K562 (cell line): ENCODE data around the gene MGAT4B. TPM values are rescaled to one million over a fixed set of nuclear protein-coding genes. Genes with fewer than 3 reads are reported as not detected.

Source experiments
- DPF2 ChIP-seq: fragments of 450-650 bp; IDR thresholded peaks from 2 replicates; pipeline ENCODE4 v1.6.1; 2016
- FOSL1 ChIP-seq: fragments of 200-800 bp; sonication (Bioruptor generic); conservative IDR thresholded peaks from 2 replicates; pipeline ENCODE4 v1.6.1; 2016; ENCODE audit warnings: missing genetic modification characterization, missing compliant biosample characterization
- GATAD2B ChIP-seq: fragments of 450-650 bp; IDR thresholded peaks from 2 replicates; pipeline ENCODE4 v1.6.1; 2017; ENCODE audit warnings: mild to moderate bottlenecking, borderline replicate concordance
- IRF2 ChIP-seq: sonication (generic); formaldehyde crosslinking; IDR thresholded peaks from 2 replicates; pipeline ENCODE4 v1.8.1; 2022; ENCODE audit warnings: mild to moderate bottlenecking, missing genetic modification reagents
- KDM5B ChIP-seq: fragments of 200-600 bp; sonication (generic); IDR thresholded peaks from 2 replicates; pipeline ENCODE4 v1.6.1; 2012; ENCODE audit warnings: low read depth, mild to moderate bottlenecking, moderate library complexity, low read length, control low read depth, inconsistent platforms; ENCODE audit not compliant: insufficient replicate concordance
- MAZ ChIP-seq, 2 experiments: fragments of 450-650 bp in 1 of 2; sonication (generic) in 1 of 2; formaldehyde crosslinking; IDR thresholded peaks in 1 of 2; conservative IDR thresholded peaks in 1 of 2; 2 replicates each; pipeline versions ENCODE4 v1.4.0 to v1.5.0; 2020; ENCODE audit warnings: mild to moderate bottlenecking in 1 of 2, missing genetic modification reagents in 1 of 2
- MECOM ChIP-seq: fragments of 250-450 bp; sonication (Bioruptor Pico); IDR thresholded peaks from 2 replicates; pipeline ENCODE4 v1.8.0; 2022; ENCODE audit warnings: inconsistent platforms
- NONO ChIP-seq, 2 experiments: fragments of 200-400 bp in 1 of 2; fragments of 450-650 bp in 1 of 2; formaldehyde crosslinking in 1 of 2; IDR thresholded peaks; 2 replicates each; pipeline ENCODE4 v1.6.1; 2017; ENCODE audit warnings: low read depth in 2 of 2, mild to moderate bottlenecking in 2 of 2, moderate library complexity in 2 of 2, low read length in 1 of 2
- SETDB1 ChIP-seq: IDR thresholded peaks from one replicate; pipeline ENCODE4 v1.6.1; 2012; ENCODE audit warnings: low read length, control low read depth, inconsistent platforms
- TEAD4 ChIP-seq, 2 experiments: sonication (generic) in 1 of 2; formaldehyde crosslinking in 1 of 2; IDR thresholded peaks; 2 replicates each; pipeline versions ENCODE4 v1.6.1 to v1.8.0; 2012 to 2022; ENCODE audit warnings: borderline replicate concordance in 1 of 2, inconsistent platforms in 1 of 2, low read length in 1 of 2, mild to moderate bottlenecking in 1 of 2, missing genetic modification reagents in 1 of 2
- TGIF2 ChIP-seq: sonication (generic); formaldehyde crosslinking; IDR thresholded peaks from 2 replicates; pipeline ENCODE4 v1.8.1; 2022; ENCODE audit warnings: mild to moderate bottlenecking, missing genetic modification reagents, moderate library complexity
- polyA plus RNA-seq, 8 experiments: library from polyadenylated mRNA; depleted of rRNA in 4 of 8; stranded (reverse) in 5 of 8; unstranded in 3 of 8; fragments of >200 nt; fragmentation: Nextera tagmentation in 2 of 8; fragmentation: Illumina TruSeq in 1 of 8; extraction: Ambion mirVana in 2 of 8; extraction: Trizol in 1 of 8; gene quantifications; 2 replicates each; pipeline versions ENCODE4 v1.2.1 to v1.2.3, GENCODE V29; 2011 to 2014; ENCODE audit warnings: inconsistent platforms in 1 of 8, missing spikeins in 1 of 8
- total RNA-seq, 7 experiments: library from RNA; depleted of rRNA in 6 of 7; stranded (reverse); fragments of >200 nt in 6 of 7; fragmentation: Illumina TruSeq in 2 of 7; extraction: Trizol in 2 of 7; gene quantifications; 2 replicates each; pipeline versions ENCODE4 v1.2.1 to v1.2.3, GENCODE V29; 2011 to 2021; ENCODE audit warnings: low replicate concordance in 1 of 7
- TF ChIP-seq, protein P1 (sequence below), 3 experiments: fragments of 200-800 bp in 1 of 3; sonication (Bioruptor generic) in 1 of 3; sonication (generic) in 1 of 3; formaldehyde crosslinking in 1 of 3; IDR thresholded peaks; 2 replicates each; pipeline versions ENCODE4 v1.6.1 to v1.8.0; 2016 to 2022; ENCODE audit warnings: mild to moderate bottlenecking in 2 of 3, missing compliant biosample characterization in 2 of 3, missing genetic modification characterization in 2 of 3, missing genetic modification reagents in 1 of 3
- TF ChIP-seq, protein P2 (sequence below): fragments of 450-650 bp; IDR thresholded peaks from 2 replicates; pipeline ENCODE4 v1.6.1; 2016
- TF ChIP-seq, protein P3 (sequence below): sonication (generic); formaldehyde crosslinking; IDR thresholded peaks from 2 replicates; pipeline ENCODE4 v1.8.0; 2022; ENCODE audit warnings: missing genetic modification reagents, mild to moderate bottlenecking, borderline replicate concordance
- TF ChIP-seq, protein P4 (sequence below): fragments of 250-450 bp; sonication (Bioruptor Pico); IDR thresholded peaks from 2 replicates; pipeline ENCODE4 v1.8.0; 2022; ENCODE audit warnings: inconsistent platforms, mild to moderate bottlenecking, moderate library complexity, borderline replicate concordance

The MGAT4B gene
- total and polyA plus RNA-seq, 9 of the 15 experiments (the other 6 are each of a cell fraction or from before 2014, with no cell fraction given) = 0.34 to 133 (median 75.4) TPM

DNA sequence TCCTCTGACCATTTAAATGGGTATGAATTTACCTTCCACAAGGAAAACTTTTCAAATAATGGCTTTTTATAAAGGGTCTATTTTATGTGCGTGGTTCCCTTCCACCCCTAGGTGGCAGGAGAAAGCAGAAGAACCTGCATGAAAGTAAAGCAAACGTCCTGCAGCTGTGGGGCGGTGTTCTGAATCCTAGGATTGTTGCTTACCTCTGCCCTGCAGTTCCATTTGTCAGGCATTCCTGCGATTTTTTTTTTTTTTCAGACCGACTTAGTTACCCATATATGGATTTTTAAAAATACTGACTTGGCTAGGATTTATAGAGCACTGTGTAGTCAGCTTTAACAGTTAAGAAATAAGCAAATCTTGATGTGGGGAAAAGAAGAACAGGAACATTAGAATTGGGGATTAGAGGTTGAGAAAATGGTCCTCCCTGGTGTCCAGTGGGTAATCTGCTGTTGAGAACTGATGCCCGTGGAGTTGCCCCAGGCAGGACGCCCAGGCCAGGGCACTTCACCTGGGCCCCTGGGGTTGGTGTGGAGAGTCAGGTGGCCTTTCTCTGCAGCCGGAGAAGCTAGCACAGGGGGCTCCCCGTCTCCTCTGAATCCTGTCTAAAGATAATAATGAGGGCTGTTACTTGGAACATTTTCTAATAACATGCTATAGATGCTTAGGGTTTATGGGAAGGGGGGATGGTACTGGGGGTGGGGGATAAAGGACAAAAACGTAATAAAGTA, 43.3 kb downstream of the MGAT4B start (continued):
- TF ChIP-seq GATAD2B = no peak
- no peak for TF ChIP-seq KDM5B
- TF ChIP-seq NONO (IDR thresholded peaks at IDR 0.05; ENCODE audit: low read depth in 2 of 2, low read length in 1 of 2) = no peak
- TF ChIP-seq SETDB1 = no peak
- TF ChIP-seq IRF2 (CRISPR knock-in tag) = no peak
- TF ChIP-seq TGIF2 (CRISPR knock-in tag) = no peak
- TF ChIP-seq, protein P1, sequence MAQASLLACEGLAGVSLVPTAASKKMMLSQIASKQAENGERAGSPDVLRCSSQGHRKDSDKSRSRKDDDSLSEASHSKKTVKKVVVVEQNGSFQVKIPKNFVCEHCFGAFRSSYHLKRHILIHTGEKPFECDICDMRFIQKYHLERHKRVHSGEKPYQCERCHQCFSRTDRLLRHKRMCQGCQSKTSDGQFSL (CRISPR knock-in tag; IDR thresholded peaks at IDR 0.05) = no peak
- TF ChIP-seq, protein P1 (tag; IDR thresholded peaks at IDR 0.05) = no peak
- peak; percentile 57 for TF ChIP-seq FOSL1
- TF ChIP-seq MECOM (CRISPR knock-in tag) = no peak
- TF ChIP-seq, protein P2, sequence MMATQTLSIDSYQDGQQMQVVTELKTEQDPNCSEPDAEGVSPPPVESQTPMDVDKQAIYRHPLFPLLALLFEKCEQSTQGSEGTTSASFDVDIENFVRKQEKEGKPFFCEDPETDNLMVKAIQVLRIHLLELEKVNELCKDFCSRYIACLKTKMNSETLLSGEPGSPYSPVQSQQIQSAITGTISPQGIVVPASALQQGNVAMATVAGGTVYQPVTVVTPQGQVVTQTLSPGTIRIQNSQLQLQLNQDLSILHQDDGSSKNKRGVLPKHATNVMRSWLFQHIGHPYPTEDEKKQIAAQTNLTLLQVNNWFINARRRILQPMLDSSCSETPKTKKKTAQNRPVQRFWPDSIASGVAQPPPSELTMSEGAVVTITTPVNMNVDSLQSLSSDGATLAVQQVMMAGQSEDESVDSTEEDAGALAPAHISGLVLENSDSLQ = no peak
- TF ChIP-seq, protein P3, sequence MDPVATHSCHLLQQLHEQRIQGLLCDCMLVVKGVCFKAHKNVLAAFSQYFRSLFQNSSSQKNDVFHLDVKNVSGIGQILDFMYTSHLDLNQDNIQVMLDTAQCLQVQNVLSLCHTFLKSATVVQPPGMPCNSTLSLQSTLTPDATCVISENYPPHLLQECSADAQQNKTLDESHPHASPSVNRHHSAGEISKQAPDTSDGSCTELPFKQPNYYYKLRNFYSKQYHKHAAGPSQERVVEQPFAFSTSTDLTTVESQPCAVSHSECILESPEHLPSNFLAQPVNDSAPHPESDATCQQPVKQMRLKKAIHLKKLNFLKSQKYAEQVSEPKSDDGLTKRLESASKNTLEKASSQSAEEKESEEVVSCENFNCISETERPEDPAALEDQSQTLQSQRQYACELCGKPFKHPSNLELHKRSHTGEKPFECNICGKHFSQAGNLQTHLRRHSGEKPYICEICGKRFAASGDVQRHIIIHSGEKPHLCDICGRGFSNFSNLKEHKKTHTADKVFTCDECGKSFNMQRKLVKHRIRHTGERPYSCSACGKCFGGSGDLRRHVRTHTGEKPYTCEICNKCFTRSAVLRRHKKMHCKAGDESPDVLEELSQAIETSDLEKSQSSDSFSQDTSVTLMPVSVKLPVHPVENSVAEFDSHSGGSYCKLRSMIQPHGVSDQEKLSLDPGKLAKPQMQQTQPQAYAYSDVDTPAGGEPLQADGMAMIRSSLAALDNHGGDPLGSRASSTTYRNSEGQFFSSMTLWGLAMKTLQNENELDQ = no peak
- 0 out of 2 replicates have a peak, but pooled peaks have one; percentile 23 for TF ChIP-seq DPF2
- TF ChIP-seq MAZ (CRISPR knock-in tag; conservative IDR thresholded peaks at IDR 0.05 in 1 of 2, IDR thresholded peaks at IDR 0.05 in 1 of 2) = no peak; a peak in 1 of 4 replicates
- TF ChIP-seq, protein P4, sequence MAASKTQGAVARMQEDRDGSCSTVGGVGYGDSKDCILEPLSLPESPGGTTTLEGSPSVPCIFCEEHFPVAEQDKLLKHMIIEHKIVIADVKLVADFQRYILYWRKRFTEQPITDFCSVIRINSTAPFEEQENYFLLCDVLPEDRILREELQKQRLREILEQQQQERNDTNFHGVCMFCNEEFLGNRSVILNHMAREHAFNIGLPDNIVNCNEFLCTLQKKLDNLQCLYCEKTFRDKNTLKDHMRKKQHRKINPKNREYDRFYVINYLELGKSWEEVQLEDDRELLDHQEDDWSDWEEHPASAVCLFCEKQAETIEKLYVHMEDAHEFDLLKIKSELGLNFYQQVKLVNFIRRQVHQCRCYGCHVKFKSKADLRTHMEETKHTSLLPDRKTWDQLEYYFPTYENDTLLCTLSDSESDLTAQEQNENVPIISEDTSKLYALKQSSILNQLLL (CRISPR knock-in tag) = no peak
- no peak; the same call in 1 of the 2 replicates for TF ChIP-seq TEAD4 (IDR thresholded peaks at IDR 0.05; ENCODE audit: low read length)
- TF ChIP-seq TEAD4 (CRISPR knock-in tag; IDR thresholded peaks at IDR 0.05; ENCODE audit: borderline replicate concordance) = no peak
